A673 (cell line): Measurements from ENCODE around the gene MEGF8. TPM values are rescaled to one million over a fixed set of nuclear protein-coding genes. Genes with fewer than 3 reads are reported as not detected.

Source experiments
- BruUV-seq: library from RNA; stranded (reverse); fragments of 400-500 nt; replicated peaks from 2 replicates; lab custom pipeline; 2021; lab: Mats Ljungman, UMichigan
- CTCF ChIA-PET: fragments of 300-600 bp; sonication (Branson Sonifier 250); formaldehyde crosslinking; loops from one replicate; lab custom pipeline; 2022; ENCODE audit warnings: antibody characterized with exemption; lab: Charles Lee
- POLR2A ChIA-PET: fragments of 300-600 bp; sonication (Branson Sonifier 250); formaldehyde crosslinking; loops from one replicate; lab custom pipeline; 2022; ENCODE audit warnings: antibody characterized with exemption; ENCODE audit not compliant: low non-redundant PET; lab: Charles Lee
- DNase-seq: peaks from one replicate; pipeline ENCODE4 v3.0.0-alpha.2; 2015; ENCODE audit warnings: low spot score
- H3K27ac ChIP-seq: fragments of 200-600 bp; sonication (generic); 2 replicates; pipeline ENCODE4 v1.5.1; 2016; ENCODE audit warnings: mixed run types, low read depth, mild to moderate bottlenecking, mixed read lengths, antibody characterized with exemption, low read length; ENCODE audit not compliant: poor library complexity, severe bottlenecking
- H3K27me3 ChIP-seq: fragments of 200-600 bp; sonication (generic); replicated peaks from 2 replicates; pipeline ENCODE4 v1.6.1; 2017; ENCODE audit warnings: mixed run types, low read depth, mild to moderate bottlenecking, mixed read lengths, antibody characterized with exemption, low read length; ENCODE audit not compliant: insufficient read depth, poor library complexity
- H3K36me3 ChIP-seq: fragments of 200-600 bp; sonication (generic); 2 replicates; pipeline ENCODE4 v1.6.1; 2016; ENCODE audit warnings: mixed run types, mild to moderate bottlenecking, mixed read lengths, antibody characterized with exemption, low read length; ENCODE audit not compliant: insufficient read depth, poor library complexity, severe bottlenecking
- H3K4me1 ChIP-seq: fragments of 200-600 bp; sonication (generic); 2 replicates; pipeline ENCODE4 v1.6.1; 2017; ENCODE audit warnings: mixed run types, mild to moderate bottlenecking, mixed read lengths, antibody characterized with exemption, low read length; ENCODE audit not compliant: insufficient read depth, poor library complexity, severe bottlenecking
- H3K4me3 ChIP-seq: fragments of 200-600 bp; sonication (generic); 2 replicates; pipeline ENCODE4 v1.5.1; 2016; ENCODE audit warnings: low read depth, mixed run types, mild to moderate bottlenecking, mixed read lengths, low read length; ENCODE audit not compliant: poor library complexity, severe bottlenecking
- H3K9me3 ChIP-seq: fragments of 200-600 bp; sonication (generic); 2 replicates; pipeline ENCODE4 v1.6.1; 2016; ENCODE audit warnings: mixed run types, low read depth, mild to moderate bottlenecking, mixed read lengths, antibody characterized with exemption, low read length; ENCODE audit not compliant: poor library complexity, severe bottlenecking
- CTCF ChIP-seq: fragments of 300-800, 200-600 bp; sonication (generic); conservative IDR thresholded peaks from 2 replicates; pipeline ENCODE4 v1.5.1; 2017; ENCODE audit warnings: low read depth, mild to moderate bottlenecking, antibody characterized with exemption, low read length, moderate library complexity, mixed read lengths
- EZH2 ChIP-seq: fragments of 200-600 bp; sonication (generic); IDR thresholded peaks from 2 replicates; pipeline ENCODE4 v1.6.1; 2017; ENCODE audit warnings: borderline replicate concordance, low read depth, mild to moderate bottlenecking, mixed read lengths, antibody characterized with exemption, low read length; ENCODE audit not compliant: poor library complexity, severe bottlenecking
- intact Hi-C: fragments of 100-400 bp; cut with micrococcal nuclease; formaldehyde crosslinking; loops from one replicate; pipeline ENCODE4 v1.10.0; 2022; ENCODE audit not compliant: unreplicated experiment
- total RNA-seq: library from RNA; stranded (reverse); gene quantifications from 2 replicates; pipeline ENCODE4 v1.2.3, GENCODE V29; 2021

The MEGF8 gene
- total RNA-seq, 1 experiment from 2014 or later = 28.5 TPM

DNA sequence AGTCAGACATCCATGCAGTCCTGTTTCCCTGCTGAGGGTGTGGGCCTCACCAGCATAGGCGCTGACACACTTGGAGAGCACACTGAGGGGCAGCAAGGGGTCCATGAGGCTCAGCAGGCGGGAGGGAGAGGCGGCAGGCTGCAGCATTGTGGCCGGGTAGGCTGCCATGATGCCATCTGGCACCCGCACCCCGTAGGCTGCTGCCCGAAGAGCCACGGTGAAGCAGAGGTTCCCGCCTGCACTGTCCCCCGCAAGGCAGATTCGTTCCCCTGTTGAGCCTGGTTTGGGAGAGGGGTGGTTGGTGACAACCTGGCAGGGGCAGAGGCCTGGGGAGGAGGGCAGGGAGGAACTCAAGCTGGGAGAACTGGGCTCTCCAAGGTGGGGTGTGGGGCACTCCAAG is 80.7 kb downstream of the MEGF8 start:
- Histone ChIP-seq H3K9me3 (no peaks in the 10 kb centered on the region), H3K27ac (no peak overlapping the region), H3K36me3 (no peaks in the 10 kb centered on the region), H3K27me3 (no peaks in the 10 kb centered on the region), H3K4me3 (no peak overlapping the region), H3K4me1 (no peaks in the 10 kb centered on the region)
- ChIA-PET POLR2A (no interaction called here), CTCF (no interaction called here)
- TF ChIP-seq CTCF = no peak
- intact Hi-C loops = no loop called here
- DNase-seq = no peak
- no TSS peak for BruUV-seq

DNA sequence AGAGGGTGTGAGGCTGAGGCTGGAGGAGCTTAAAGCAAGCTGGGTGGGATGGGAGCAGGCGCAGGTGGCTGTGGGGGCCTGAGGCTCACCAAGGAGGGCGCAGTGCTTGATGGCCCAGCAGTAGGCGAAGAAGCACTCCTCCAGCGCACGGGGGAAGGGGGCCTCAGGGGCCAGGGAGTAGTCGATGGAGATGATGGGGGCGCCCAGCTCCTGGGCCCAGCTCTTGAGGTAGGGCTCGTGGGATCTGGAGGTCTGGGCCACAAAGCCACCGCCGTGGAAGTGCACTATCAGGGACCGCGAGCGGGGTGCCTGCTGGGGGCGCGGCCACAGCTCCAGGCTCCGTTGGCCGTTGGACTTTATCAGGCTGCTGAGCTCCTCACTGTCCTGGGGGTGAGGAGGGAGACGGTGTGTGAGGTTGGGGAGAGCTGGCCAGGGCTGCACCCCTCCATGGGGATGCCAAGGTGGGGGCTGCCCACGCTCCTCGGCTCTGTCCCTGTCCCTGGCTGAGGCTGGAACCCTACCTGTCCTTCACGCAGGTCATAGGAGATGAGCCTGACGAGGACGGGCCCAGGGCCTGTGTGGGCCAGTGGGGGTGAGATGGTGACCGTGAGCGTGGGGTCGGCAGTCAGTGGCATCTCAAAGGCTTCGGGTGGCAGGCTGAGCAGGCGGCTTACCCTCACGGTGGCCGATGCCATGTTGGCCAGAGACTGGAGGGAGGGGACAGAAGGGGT is 81.8 kb downstream of the MEGF8 start:
- no TSS peak for BruUV-seq
- Histone ChIP-seq H3K4me1 (no peaks in the 10 kb centered on the region), H3K36me3 (no peaks in the 10 kb centered on the region), H3K27me3 (no peaks in the 10 kb centered on the region), H3K27ac (no peak overlapping the region), H3K9me3 (no peaks in the 10 kb centered on the region), H3K4me3 (no peak overlapping the region)
- intact Hi-C loops = no loop called here
- no peak for TF ChIP-seq EZH2
- TF ChIP-seq CTCF = no peak
- POLR2A ChIA-PET = no interaction called here
- no peak for DNase-seq
- CTCF ChIA-PET = no interaction called here

DNA sequence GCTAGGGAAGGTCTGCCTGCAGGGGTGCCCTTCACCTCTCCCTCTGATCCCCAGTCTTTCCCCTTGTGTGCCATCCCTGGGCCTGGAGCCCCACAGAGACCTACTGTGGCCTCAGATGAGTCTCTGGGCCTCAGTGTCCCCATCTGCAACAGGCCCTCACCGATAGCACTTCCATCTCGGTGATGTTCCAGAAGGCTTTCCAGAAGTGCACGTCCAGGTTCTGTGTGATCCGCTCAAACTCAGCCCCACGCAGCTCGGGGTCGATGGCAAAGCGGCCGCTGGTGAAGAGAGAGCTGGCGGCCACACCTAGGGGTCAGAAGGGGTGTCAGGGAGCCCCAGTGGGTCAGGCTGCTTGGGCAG is 82.4 kb downstream of the MEGF8 start:
- no peaks in the 10 kb centered on the region for H3K27me3 ChIP-seq
- H3K4me3 ChIP-seq = no peak overlapping the region
- no peaks in the 10 kb centered on the region for H3K36me3 ChIP-seq
- no peak overlapping the region for H3K27ac ChIP-seq
- ChIA-PET POLR2A (no interaction called here), CTCF (no interaction called here)
- no peaks in the 10 kb centered on the region for H3K9me3 ChIP-seq
- no peaks in the 10 kb centered on the region for H3K4me1 ChIP-seq
- intact Hi-C loops = no loop called here
- BruUV-seq = no TSS peak
- no peak for DNase-seq
- no peak for TF ChIP-seq EZH2
- TF ChIP-seq CTCF = no peak
